ENCODE data around the gene KLHL36. TPM values are rescaled to one million over a fixed set of nuclear protein-coding genes. Genes with fewer than 3 reads are reported as not detected.

The KLHL36 gene
- polyA plus RNA-seq, 2 donors, result 15.9 to 16.1 TPM

DNA sequence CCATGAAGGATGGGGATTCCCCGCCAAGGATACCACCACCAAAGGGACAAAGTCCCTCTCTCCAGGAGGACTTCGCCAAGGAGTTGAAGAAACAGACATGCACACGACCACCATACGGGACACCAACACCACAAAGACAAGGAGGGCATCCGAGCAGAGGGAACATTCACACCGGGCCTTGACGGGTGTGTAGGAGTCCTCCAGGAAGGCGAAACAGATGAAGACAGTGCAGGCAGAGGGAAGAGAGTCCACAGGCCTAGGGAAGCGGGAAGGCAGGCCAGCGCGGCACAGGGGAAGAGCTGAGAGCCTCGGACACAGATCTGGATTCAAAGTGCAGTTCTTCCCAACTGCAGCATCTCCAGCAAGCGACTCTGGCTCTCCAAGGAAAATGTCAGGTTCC lies 41.2 kb upstream of the KLHL36 start:
- WGBS, 2 donors, result 94 to 95% methylated on average over 13 of the region's 13 CpGs
- Histone ChIP-seq H3K27ac (ENCODE audit: low read depth in 2 of 2, low read length in 1 of 2) (peak overlapping the region in 1 of 2 donors; percentile 23), H3K4me1 (ENCODE audit: control insufficient read depth in 2 of 2, insufficient read depth in 2 of 2, low read length in 1 of 2) (peaks cover 4 to 13% of the 10 kb centered on the region in 2 donors), H3K36me3 (ENCODE audit: control insufficient read depth in 2 of 2, insufficient read depth in 2 of 2, low read length in 1 of 2) (no peaks in the 10 kb centered on the region), H3K4me3 (ENCODE audit: low read depth in 1 of 2, low read length in 2 of 2) (no peak overlapping the region), H3K9me3 (ENCODE audit: control insufficient read depth in 2 of 2, insufficient read depth in 1 of 2, low read depth in 1 of 2, low read length in 1 of 2) (no peaks in the 10 kb centered on the region), H3K27me3 (ENCODE audit: control insufficient read depth in 1 of 2, insufficient read depth in 2 of 2, low read length in 2 of 2) (no peaks in the 10 kb centered on the region)

GRCh38 chr16:84607694-84608093 lies 40.6 kb upstream of the KLHL36 start:
- 54 to 57% methylated on average over 7 of the region's 7 CpGs for WGBS, 2 donors
- H3K36me3 ChIP-seq (ENCODE audit: control insufficient read depth in 2 of 2, insufficient read depth in 2 of 2, low read length in 1 of 2), result no peaks in the 10 kb centered on the region
- no peaks in the 10 kb centered on the region for H3K9me3 ChIP-seq (ENCODE audit: control insufficient read depth in 2 of 2, insufficient read depth in 1 of 2, low read depth in 1 of 2, low read length in 1 of 2)
- peak overlapping the region; percentile 12 to 23 for H3K27ac ChIP-seq (ENCODE audit: low read depth in 2 of 2, low read length in 1 of 2)
- no peaks in the 10 kb centered on the region for H3K27me3 ChIP-seq (ENCODE audit: control insufficient read depth in 1 of 2, insufficient read depth in 2 of 2, low read length in 2 of 2)
- no peak overlapping the region for H3K4me3 ChIP-seq (ENCODE audit: low read depth in 1 of 2, low read length in 2 of 2)
- H3K4me1 ChIP-seq (ENCODE audit: control insufficient read depth in 2 of 2, insufficient read depth in 2 of 2, low read length in 1 of 2), result peaks cover 4 to 13% of the 10 kb centered on the region in 2 donors

- Histone ChIP-seq H3K4me1 (ENCODE audit: control insufficient read depth in 2 of 2, insufficient read depth in 2 of 2, low read length in 1 of 2) (peaks cover 4 to 9% of the 10 kb centered on the region in 2 donors), H3K27ac (ENCODE audit: low read depth in 2 of 2, low read length in 1 of 2) (peak overlapping the region in 1 of 2 donors; percentile 19)
These were observed 40.0 kb upstream of the KLHL36 start for GRCh38 chr16:84608282-84608681.

GRCh38 chr16:84609563-84610177 lies 38.6 kb upstream of the KLHL36 start:
- Histone ChIP-seq H3K27me3 (ENCODE audit: control insufficient read depth in 1 of 2, insufficient read depth in 2 of 2, low read length in 2 of 2) (no peaks in the 10 kb centered on the region), H3K9me3 (ENCODE audit: control insufficient read depth in 2 of 2, insufficient read depth in 1 of 2, low read depth in 1 of 2, low read length in 1 of 2) (no peaks in the 10 kb centered on the region), H3K4me1 (ENCODE audit: control insufficient read depth in 2 of 2, insufficient read depth in 2 of 2, low read length in 1 of 2) (peaks cover 4 to 6% of the 10 kb centered on the region in 2 donors), H3K4me3 (ENCODE audit: low read depth in 1 of 2, low read length in 2 of 2) (no peak overlapping the region), H3K36me3 (ENCODE audit: control insufficient read depth in 2 of 2, insufficient read depth in 2 of 2, low read length in 1 of 2) (no peaks in the 10 kb centered on the region), H3K27ac (ENCODE audit: low read depth in 2 of 2, low read length in 1 of 2) (no peak overlapping the region)
- whole genome bisulfite sequencing, 2 donors, result 74 to 81% methylated on average over 6 of the region's 6 CpGs

More at GRCh38 chr16:84608282-84608681, 40.0 kb upstream of the KLHL36 start:
- Histone ChIP-seq H3K4me3 (ENCODE audit: low read depth in 1 of 2, low read length in 2 of 2) (no peak overlapping the region), H3K27me3 (ENCODE audit: control insufficient read depth in 1 of 2, insufficient read depth in 2 of 2, low read length in 2 of 2) (no peaks in the 10 kb centered on the region), H3K36me3 (ENCODE audit: control insufficient read depth in 2 of 2, insufficient read depth in 2 of 2, low read length in 1 of 2) (no peaks in the 10 kb centered on the region), H3K9me3 (ENCODE audit: control insufficient read depth in 2 of 2, insufficient read depth in 1 of 2, low read depth in 1 of 2, low read length in 1 of 2) (no peaks in the 10 kb centered on the region)
- 74 to 77% methylated on average over 6 of the region's 6 CpGs for WGBS, 2 donors

DNA sequence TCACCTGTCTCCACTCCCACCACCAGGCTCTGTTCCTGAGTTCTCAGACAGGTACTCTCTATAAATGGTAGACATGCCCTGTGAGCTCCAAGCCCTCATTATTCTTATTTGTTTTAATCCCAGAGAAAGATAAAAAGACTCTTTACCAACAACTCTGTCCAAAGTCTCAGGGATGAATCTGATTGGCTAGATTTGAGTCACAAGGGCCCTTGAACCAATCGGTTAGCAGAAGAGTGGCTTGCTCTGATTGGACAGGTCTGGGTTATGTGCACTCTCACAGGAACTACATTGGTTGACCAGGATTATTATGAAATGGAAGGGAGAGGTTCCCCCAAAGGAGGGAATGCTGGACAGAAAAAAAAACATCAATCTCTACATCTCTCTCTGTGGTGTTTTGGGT lies 37.9 kb upstream of the KLHL36 start:
- Histone ChIP-seq H3K27ac (ENCODE audit: low read depth in 2 of 2, low read length in 1 of 2) (no peak overlapping the region), H3K4me1 (ENCODE audit: control insufficient read depth in 2 of 2, insufficient read depth in 2 of 2, low read length in 1 of 2) (peaks cover 4 to 6% of the 10 kb centered on the region in 2 donors), H3K27me3 (ENCODE audit: control insufficient read depth in 1 of 2, insufficient read depth in 2 of 2, low read length in 2 of 2) (no peaks in the 10 kb centered on the region), H3K36me3 (ENCODE audit: control insufficient read depth in 2 of 2, insufficient read depth in 2 of 2, low read length in 1 of 2) (no peaks in the 10 kb centered on the region), H3K4me3 (ENCODE audit: low read depth in 1 of 2, low read length in 2 of 2) (no peak overlapping the region), H3K9me3 (ENCODE audit: control insufficient read depth in 2 of 2, insufficient read depth in 1 of 2, low read depth in 1 of 2, low read length in 1 of 2) (no peaks in the 10 kb centered on the region)
- WGBS, 2 donors, result 83 to 92% methylated on average over 1 of the region's 1 CpG

DNA sequence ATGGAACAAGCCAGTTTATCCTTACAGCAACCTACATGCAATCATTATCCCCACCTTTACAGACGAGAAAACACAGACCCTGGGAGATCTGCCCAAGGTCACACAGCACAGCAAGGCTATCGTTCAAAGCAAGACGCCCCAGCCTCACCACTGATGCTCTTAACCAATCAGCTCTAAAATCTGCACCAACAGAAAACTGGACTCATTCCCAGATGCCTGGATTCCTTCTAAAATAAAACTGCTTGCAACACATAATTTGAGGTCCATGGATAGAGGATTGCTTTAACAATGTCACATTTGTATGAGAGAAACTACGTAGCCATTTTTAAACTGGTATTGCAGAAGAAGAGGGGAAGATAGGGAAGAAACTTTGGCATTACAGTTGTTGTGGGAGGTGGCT lies 37.3 kb upstream of the KLHL36 start:
- 65 to 71% methylated on average over 4 of the region's 4 CpGs for WGBS, 2 donors
- H3K4me1 ChIP-seq (ENCODE audit: control insufficient read depth in 2 of 2, insufficient read depth in 2 of 2, low read length in 1 of 2), result peaks cover 4 to 6% of the 10 kb centered on the region in 2 donors
- no peak overlapping the region for H3K27ac ChIP-seq (ENCODE audit: low read depth in 2 of 2, low read length in 1 of 2)
- no peak overlapping the region for H3K4me3 ChIP-seq (ENCODE audit: low read depth in 1 of 2, low read length in 2 of 2)
- no peaks in the 10 kb centered on the region for H3K9me3 ChIP-seq (ENCODE audit: control insufficient read depth in 2 of 2, insufficient read depth in 1 of 2, low read depth in 1 of 2, low read length in 1 of 2)
- no peaks in the 10 kb centered on the region for H3K36me3 ChIP-seq (ENCODE audit: control insufficient read depth in 2 of 2, insufficient read depth in 2 of 2, low read length in 1 of 2)
- no peaks in the 10 kb centered on the region for H3K27me3 ChIP-seq (ENCODE audit: control insufficient read depth in 1 of 2, insufficient read depth in 2 of 2, low read length in 2 of 2)

DNA sequence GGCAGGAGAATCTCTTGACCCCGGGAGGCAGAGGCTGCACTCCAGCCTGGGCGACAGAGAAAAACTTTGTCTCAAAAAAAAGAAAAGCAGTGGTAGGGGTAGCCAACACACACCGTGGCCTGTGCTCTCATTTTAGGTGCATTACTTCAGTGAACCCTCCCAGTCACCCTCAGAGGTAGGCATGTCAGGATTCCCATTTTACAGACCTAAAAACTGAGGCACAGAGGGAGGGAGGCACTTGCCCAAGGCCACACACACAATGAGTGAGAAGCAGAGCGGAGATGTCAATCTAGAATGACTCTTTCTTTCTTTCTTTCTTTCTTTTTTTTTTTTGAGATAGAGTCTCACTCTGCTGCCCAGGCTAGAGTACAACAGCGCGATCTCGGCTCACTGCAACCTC lies 35.6 kb upstream of the KLHL36 start:
- Histone ChIP-seq H3K36me3 (ENCODE audit: control insufficient read depth in 2 of 2, insufficient read depth in 2 of 2, low read length in 1 of 2) (no peaks in the 10 kb centered on the region), H3K27ac (ENCODE audit: low read depth in 2 of 2, low read length in 1 of 2) (no peak overlapping the region), H3K9me3 (ENCODE audit: control insufficient read depth in 2 of 2, insufficient read depth in 1 of 2, low read depth in 1 of 2, low read length in 1 of 2) (no peaks in the 10 kb centered on the region), H3K4me3 (ENCODE audit: low read depth in 1 of 2, low read length in 2 of 2) (no peak overlapping the region), H3K27me3 (ENCODE audit: control insufficient read depth in 1 of 2, insufficient read depth in 2 of 2, low read length in 2 of 2) (no peaks in the 10 kb centered on the region), H3K4me1 (ENCODE audit: control insufficient read depth in 2 of 2, insufficient read depth in 2 of 2, low read length in 1 of 2) (no peaks in the 10 kb centered on the region)
- 92 to 96% methylated on average over 7 of the region's 7 CpGs for whole genome bisulfite sequencing, 2 donors

DNA sequence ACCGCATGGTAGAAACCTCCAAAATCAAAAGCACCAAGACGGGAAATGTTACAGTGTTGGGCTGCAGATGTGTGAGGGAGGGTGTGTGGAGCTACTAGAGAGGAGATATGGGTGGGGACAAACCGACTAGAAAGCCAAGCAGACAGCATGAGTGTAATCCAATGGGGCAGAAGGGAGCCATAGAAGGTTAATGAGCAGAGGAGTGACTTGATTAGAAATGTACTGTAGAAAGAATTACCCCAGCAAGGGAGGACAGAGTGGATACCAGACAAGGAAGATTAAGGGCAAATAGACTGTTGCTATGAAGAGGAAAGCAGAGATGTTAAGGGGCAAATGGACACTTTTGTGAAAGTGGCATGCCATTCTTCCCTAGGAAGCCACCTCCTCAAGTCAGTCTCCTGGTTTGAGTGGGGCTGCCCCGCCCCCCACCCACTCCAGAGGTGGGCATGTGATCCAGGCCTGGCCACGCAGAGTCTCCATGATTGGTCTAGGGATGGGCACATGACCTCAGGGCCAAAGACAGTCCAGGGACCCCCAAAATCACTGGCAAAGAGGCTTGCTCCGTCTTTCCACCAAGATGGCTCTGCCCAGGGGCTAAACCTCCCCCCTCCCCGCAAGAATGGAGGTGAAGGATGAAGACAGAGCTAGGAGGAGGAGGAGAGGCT lies 34.8 kb upstream of the KLHL36 start:
- no peaks in the 10 kb centered on the region for H3K9me3 ChIP-seq (ENCODE audit: control insufficient read depth in 2 of 2, insufficient read depth in 1 of 2, low read depth in 1 of 2, low read length in 1 of 2)
- H3K4me1 ChIP-seq (ENCODE audit: control insufficient read depth in 2 of 2, insufficient read depth in 2 of 2, low read length in 1 of 2), result no peaks in the 10 kb centered on the region
- H3K27ac ChIP-seq (ENCODE audit: low read depth in 2 of 2, low read length in 1 of 2), result no peak overlapping the region
- no peaks in the 10 kb centered on the region for H3K36me3 ChIP-seq (ENCODE audit: control insufficient read depth in 2 of 2, insufficient read depth in 2 of 2, low read length in 1 of 2)
- 76 to 87% methylated on average over 7 of the region's 7 CpGs for WGBS, 2 donors
- H3K4me3 ChIP-seq (ENCODE audit: low read depth in 1 of 2, low read length in 2 of 2), result no peak overlapping the region
- H3K27me3 ChIP-seq (ENCODE audit: control insufficient read depth in 1 of 2, insufficient read depth in 2 of 2, low read length in 2 of 2), result no peaks in the 10 kb centered on the region

DNA sequence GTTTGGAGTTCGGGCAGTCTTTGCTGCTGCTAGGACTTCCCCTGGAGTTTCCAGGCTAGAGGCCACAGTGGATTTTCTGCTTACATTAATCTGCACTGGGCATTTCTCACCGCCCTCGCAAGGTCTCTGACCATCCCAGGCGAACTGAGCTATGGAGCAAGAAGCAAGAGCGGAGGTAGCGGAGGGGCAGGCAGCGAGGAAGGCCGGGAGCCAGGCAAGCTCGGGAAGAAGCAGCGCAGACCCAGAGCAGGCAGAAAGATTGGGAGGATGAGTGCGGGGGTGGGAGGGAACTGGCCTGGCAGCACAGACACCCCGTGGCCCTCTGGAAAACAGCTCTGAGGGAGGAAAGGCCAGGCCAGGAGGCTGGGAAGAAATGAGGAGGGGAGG lies 34.2 kb upstream of the KLHL36 start:
- H3K4me3 ChIP-seq (ENCODE audit: low read depth in 1 of 2, low read length in 2 of 2), result no peak overlapping the region
- no peaks in the 10 kb centered on the region for H3K36me3 ChIP-seq (ENCODE audit: control insufficient read depth in 2 of 2, insufficient read depth in 2 of 2, low read length in 1 of 2)
- H3K9me3 ChIP-seq (ENCODE audit: control insufficient read depth in 2 of 2, insufficient read depth in 1 of 2, low read depth in 1 of 2, low read length in 1 of 2), result no peaks in the 10 kb centered on the region
- H3K27ac ChIP-seq (ENCODE audit: low read depth in 2 of 2, low read length in 1 of 2), result no peak overlapping the region
- H3K4me1 ChIP-seq (ENCODE audit: control insufficient read depth in 2 of 2, insufficient read depth in 2 of 2, low read length in 1 of 2), result no peaks in the 10 kb centered on the region
- WGBS, 2 donors, result 75 to 86% methylated on average over 12 of the region's 12 CpGs
- no peaks in the 10 kb centered on the region for H3K27me3 ChIP-seq (ENCODE audit: control insufficient read depth in 1 of 2, insufficient read depth in 2 of 2, low read length in 2 of 2)

GRCh38 chr16:84614623-84614967 lies 33.7 kb upstream of the KLHL36 start:
- WGBS, 2 donors, result 83 to 86% methylated on average over 3 of the region's 3 CpGs
- H3K4me3 ChIP-seq (ENCODE audit: low read depth in 1 of 2, low read length in 2 of 2), result no peak overlapping the region

More at GRCh38 chr16:84614623-84614967, 33.7 kb upstream of the KLHL36 start:
- Histone ChIP-seq H3K27me3 (ENCODE audit: control insufficient read depth in 1 of 2, insufficient read depth in 2 of 2, low read length in 2 of 2) (no peaks in the 10 kb centered on the region), H3K36me3 (ENCODE audit: control insufficient read depth in 2 of 2, insufficient read depth in 2 of 2, low read length in 1 of 2) (no peaks in the 10 kb centered on the region), H3K27ac (ENCODE audit: low read depth in 2 of 2, low read length in 1 of 2) (no peak overlapping the region), H3K4me1 (ENCODE audit: control insufficient read depth in 2 of 2, insufficient read depth in 2 of 2, low read length in 1 of 2) (no peaks in the 10 kb centered on the region), H3K9me3 (ENCODE audit: control insufficient read depth in 2 of 2, insufficient read depth in 1 of 2, low read depth in 1 of 2, low read length in 1 of 2) (no peaks in the 10 kb centered on the region)

Data from esophagus (tissue), 2 donors.